ENCODE results near the gene TES. TPM values are rescaled to one million over a fixed set of nuclear protein-coding genes. Genes with fewer than 3 reads are reported as not detected.

Gene TES
- total and polyA plus RNA-seq, 2 of the 13 experiments (the other 11 are each of a cell fraction or from before 2014, with no cell fraction given), result 21.6 to 23.0 TPM

DNA sequence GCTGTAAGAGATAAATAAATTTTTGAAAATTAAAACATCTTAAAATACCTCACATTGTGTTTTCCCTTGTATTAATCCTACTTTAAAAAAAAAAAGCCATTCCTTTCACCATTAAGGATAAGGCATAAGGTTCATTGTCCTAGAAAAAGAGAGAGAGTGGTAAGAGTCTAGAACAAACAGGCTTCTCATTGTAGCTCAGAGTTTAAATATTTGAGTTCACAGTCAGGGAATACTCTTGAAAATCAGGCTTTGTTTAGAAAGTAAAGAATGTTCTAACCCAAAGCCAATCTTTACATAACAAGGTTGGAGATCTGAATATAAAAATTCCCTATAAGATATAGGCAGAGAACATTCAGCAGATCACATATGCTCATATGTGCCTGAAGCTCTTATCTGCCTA lies 40.2 kb upstream of the TES start:
- FAIRE-seq (no peak), DNase-seq (ENCODE audit: low spot score) (peak; percentile 74), ATAC-seq (peak; percentile 38)
- peaks cover 55% of the 10 kb centered on the region for H3K4me1 ChIP-seq (ENCODE audit: insufficient read depth, low read length)
- CTCF ChIA-PET (ENCODE audit: low intra/inter-chr PET ratio, low total read pairs), result no interaction called here
- POLR2A ChIA-PET, result no interaction called here
- H4K20me1 ChIP-seq (ENCODE audit: insufficient read depth, low read length), result no peaks in the 10 kb centered on the region
- H3K4me2 ChIP-seq (ENCODE audit: low read depth, low read length), result peak overlapping the region; percentile 15; the same call in 1 of the 2 replicates
- H3K4me3 ChIP-seq (replicated peaks in 1 of 3; ENCODE audit: insufficient read depth in 1 of 3, low read depth in 2 of 3, low read length in 3 of 3), result no peak overlapping the region
- peaks cover 4% of the 10 kb centered on the region; the same call in 1 of the 2 replicates for H3K9me3 ChIP-seq (ENCODE audit: low read length)
- H3K36me3 ChIP-seq (replicated peaks in 1 of 2; ENCODE audit: control insufficient read depth in 1 of 2, insufficient read depth in 2 of 2, low read length in 2 of 2), result no peaks in the 10 kb centered on the region
- H3K27ac ChIP-seq (ENCODE audit: extremely low read length, insufficient read depth, low read length), result no peak overlapping the region
- no TSS peak for BruUV-seq (replicated peaks)
- H3K27me3 ChIP-seq (ENCODE audit: control insufficient read depth in 1 of 2, insufficient read depth in 2 of 2, low read length in 2 of 2), result peaks cover 4 to 32% of the 10 kb centered on the region in 2 experiments; a peak in 3 of 5 replicates
- intact Hi-C loops (cut with micrococcal nuclease; ENCODE audit: unreplicated experiment), result loop anchor here (2.0 to 5.0 kb wide), 2 partner anchors 33 to 641 kb away; no protein-coding TSS in a partner anchor
- no peak overlapping the region for H3K9ac ChIP-seq (ENCODE audit: insufficient read depth, low read depth, low read length)
- no peaks in the 10 kb centered on the region for H3K79me2 ChIP-seq (ENCODE audit: insufficient read depth, low read length)
- in situ Hi-C loops (cut with HindIII; ENCODE audit: extremely low pct_ligation_motif_present, low pct_unique_long_range_greater_than_20kb), result loop anchor here (5.0 to 25.0 kb wide), 3 partner anchors 67 to 642 kb away; partner anchors contain the start of gene CAV1
- no peak overlapping the region for H2AFZ ChIP-seq (ENCODE audit: low read length)
- no peak for TF ChIP-seq NCOA5 (CRISPR knock-in tag; IDR thresholded peaks at IDR 0.05)
- no peak for TF ChIP-seq SRF (IDR thresholded peaks at IDR 0.05; ENCODE audit: low read depth, low read length)
- no peak for TF ChIP-seq RARG (CRISPR knock-in tag; IDR thresholded peaks at IDR 0.05; ENCODE audit: low read depth)
- no peak for TF ChIP-seq EED (CRISPR knock-in tag; IDR thresholded peaks at IDR 0.05)
- no peak for TF ChIP-seq ZNF343 (CRISPR knock-in tag; IDR thresholded peaks at IDR 0.05)
- peak; percentile 43 for TF ChIP-seq TBL1XR1 (IDR thresholded peaks at IDR 0.05; ENCODE audit: borderline replicate concordance, low read length, partially characterized antibody)
- TF ChIP-seq SMARCC2 (IDR thresholded peaks at IDR 0.05), result no peak
- TF ChIP-seq HNF4A (CRISPR knock-in tag; IDR thresholded peaks at IDR 0.05), result peak; percentile 35; the same call in 1 of the 2 replicates
- TF ChIP-seq, protein P1, sequence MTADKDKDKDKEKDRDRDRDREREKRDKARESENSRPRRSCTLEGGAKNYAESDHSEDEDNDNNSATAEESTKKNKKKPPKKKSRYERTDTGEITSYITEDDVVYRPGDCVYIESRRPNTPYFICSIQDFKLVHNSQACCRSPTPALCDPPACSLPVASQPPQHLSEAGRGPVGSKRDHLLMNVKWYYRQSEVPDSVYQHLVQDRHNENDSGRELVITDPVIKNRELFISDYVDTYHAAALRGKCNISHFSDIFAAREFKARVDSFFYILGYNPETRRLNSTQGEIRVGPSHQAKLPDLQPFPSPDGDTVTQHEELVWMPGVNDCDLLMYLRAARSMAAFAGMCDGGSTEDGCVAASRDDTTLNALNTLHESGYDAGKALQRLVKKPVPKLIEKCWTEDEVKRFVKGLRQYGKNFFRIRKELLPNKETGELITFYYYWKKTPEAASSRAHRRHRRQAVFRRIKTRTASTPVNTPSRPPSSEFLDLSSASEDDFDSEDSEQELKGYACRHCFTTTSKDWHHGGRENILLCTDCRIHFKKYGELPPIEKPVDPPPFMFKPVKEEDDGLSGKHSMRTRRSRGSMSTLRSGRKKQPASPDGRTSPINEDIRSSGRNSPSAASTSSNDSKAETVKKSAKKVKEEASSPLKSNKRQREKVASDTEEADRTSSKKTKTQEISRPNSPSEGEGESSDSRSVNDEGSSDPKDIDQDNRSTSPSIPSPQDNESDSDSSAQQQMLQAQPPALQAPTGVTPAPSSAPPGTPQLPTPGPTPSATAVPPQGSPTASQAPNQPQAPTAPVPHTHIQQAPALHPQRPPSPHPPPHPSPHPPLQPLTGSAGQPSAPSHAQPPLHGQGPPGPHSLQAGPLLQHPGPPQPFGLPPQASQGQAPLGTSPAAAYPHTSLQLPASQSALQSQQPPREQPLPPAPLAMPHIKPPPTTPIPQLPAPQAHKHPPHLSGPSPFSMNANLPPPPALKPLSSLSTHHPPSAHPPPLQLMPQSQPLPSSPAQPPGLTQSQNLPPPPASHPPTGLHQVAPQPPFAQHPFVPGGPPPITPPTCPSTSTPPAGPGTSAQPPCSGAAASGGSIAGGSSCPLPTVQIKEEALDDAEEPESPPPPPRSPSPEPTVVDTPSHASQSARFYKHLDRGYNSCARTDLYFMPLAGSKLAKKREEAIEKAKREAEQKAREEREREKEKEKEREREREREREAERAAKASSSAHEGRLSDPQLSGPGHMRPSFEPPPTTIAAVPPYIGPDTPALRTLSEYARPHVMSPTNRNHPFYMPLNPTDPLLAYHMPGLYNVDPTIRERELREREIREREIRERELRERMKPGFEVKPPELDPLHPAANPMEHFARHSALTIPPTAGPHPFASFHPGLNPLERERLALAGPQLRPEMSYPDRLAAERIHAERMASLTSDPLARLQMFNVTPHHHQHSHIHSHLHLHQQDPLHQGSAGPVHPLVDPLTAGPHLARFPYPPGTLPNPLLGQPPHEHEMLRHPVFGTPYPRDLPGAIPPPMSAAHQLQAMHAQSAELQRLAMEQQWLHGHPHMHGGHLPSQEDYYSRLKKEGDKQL (CRISPR knock-in tag; IDR thresholded peaks at IDR 0.05; ENCODE audit: low read depth), result peak; percentile 78
- TF ChIP-seq TARDBP (CRISPR knock-in tag; IDR thresholded peaks at IDR 0.05), result no peak
- no peak for TF ChIP-seq TAF15 (IDR thresholded peaks at IDR 0.05; ENCODE audit: low read depth, low read length, poor library complexity, severe bottlenecking)
- TF ChIP-seq AGO2 (optimal IDR thresholded peaks at IDR 0.05; ENCODE audit: low read depth, low read length), result no peak
- no peak for TF ChIP-seq SOX6 (IDR thresholded peaks at IDR 0.05)
- TF ChIP-seq SOX6 (CRISPR knock-in tag; IDR thresholded peaks at IDR 0.05), result peak; percentile 90
- TF ChIP-seq NR2F6 (IDR thresholded peaks at IDR 0.05), result peak; percentile 94
- peak; percentile 88 for TF ChIP-seq NR2F6 (CRISPR knock-in tag; IDR thresholded peaks at IDR 0.05)
- TF ChIP-seq, protein P2, sequence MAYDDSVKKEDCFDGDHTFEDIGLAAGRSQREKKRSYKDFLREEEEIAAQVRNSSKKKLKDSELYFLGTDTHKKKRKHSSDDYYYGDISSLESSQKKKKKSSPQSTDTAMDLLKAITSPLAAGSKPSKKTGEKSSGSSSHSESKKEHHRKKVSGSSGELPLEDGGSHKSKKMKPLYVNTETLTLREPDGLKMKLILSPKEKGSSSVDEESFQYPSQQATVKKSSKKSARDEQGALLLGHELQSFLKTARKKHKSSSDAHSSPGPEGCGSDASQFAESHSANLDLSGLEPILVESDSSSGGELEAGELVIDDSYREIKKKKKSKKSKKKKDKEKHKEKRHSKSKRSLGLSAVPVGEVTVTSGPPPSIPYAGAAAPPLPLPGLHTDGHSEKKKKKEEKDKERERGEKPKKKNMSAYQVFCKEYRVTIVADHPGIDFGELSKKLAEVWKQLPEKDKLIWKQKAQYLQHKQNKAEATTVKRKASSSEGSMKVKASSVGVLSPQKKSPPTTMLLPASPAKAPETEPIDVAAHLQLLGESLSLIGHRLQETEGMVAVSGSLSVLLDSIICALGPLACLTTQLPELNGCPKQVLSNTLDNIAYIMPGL (CRISPR knock-in tag; IDR thresholded peaks at IDR 0.05; ENCODE audit: borderline replicate concordance in 1 of 2, low read depth in 1 of 2), result no peak

Data from HepG2 (cell line).